GM21390 (cell line): Measurements from ENCODE around the gene DNAJB8.

Experiments used
- ATAC-seq: cut with Tn5 transposase; IDR thresholded peaks from one replicate; pipeline ENCODE4 v1.9.1; 2021; ENCODE audit not compliant: unreplicated experiment

Gene DNAJB8

GRCh38 chr3:128429275-128429674 lies 37.4 kb downstream of the DNAJB8 start:
- no peak for ATAC-seq

GRCh38 chr3:128427872-128428822 lies 38.5 kb downstream of the DNAJB8 start:
- ATAC-seq, result no peak

- no peak for ATAC-seq
Measured at GRCh38 chr3:128427175-128427857, 39.4 kb downstream of the DNAJB8 start.

GRCh38 chr3:128426128-128426921 lies 40.4 kb downstream of the DNAJB8 start:
- ATAC-seq, result no peak

- ATAC-seq, result no peak
Measured at GRCh38 chr3:128425846-128426127, 40.9 kb downstream of the DNAJB8 start.

- ATAC-seq, result no peak
Measured at GRCh38 chr3:128425142-128425845, 41.4 kb downstream of the DNAJB8 start.

GRCh38 chr3:128424508-128425069 lies 42.1 kb downstream of the DNAJB8 start:
- no peak for ATAC-seq

GRCh38 chr3:128423525-128424147 lies 43.1 kb downstream of the DNAJB8 start:
- no peak for ATAC-seq

GRCh38 chr3:128422762-128423524 lies 43.7 kb downstream of the DNAJB8 start:
- no peak for ATAC-seq

- ATAC-seq, result no peak
Measured at GRCh38 chr3:128421966-128422365, 44.7 kb downstream of the DNAJB8 start.

- no peak for ATAC-seq
Measured at GRCh38 chr3:128421439-128421836, 45.3 kb downstream of the DNAJB8 start.

GRCh38 chr3:128420720-128421438 lies 45.8 kb downstream of the DNAJB8 start:
- ATAC-seq, result no peak

- no peak for ATAC-seq
Measured at GRCh38 chr3:128420289-128420688, 46.4 kb downstream of the DNAJB8 start.

GRCh38 chr3:128419311-128419710 lies 47.4 kb downstream of the DNAJB8 start:
- no peak for ATAC-seq

- ATAC-seq, result no peak
Measured at GRCh38 chr3:128418900-128419299, 47.8 kb downstream of the DNAJB8 start.

- no peak for ATAC-seq
Measured at GRCh38 chr3:128416578-128417211, 50.0 kb downstream of the DNAJB8 start.

GRCh38 chr3:128415773-128416577 lies 50.7 kb downstream of the DNAJB8 start:
- no peak for ATAC-seq
